Ecto neural progenitor cell (in vitro differentiated cells): ENCODE measurements around the gene E2F2.
"Not testable (repeated sequence)": the region's sequence is repeated elsewhere in the genome, so short reads cannot be mapped to it uniquely, and the experiment has no call there.

Experiments
- DNase-seq: peaks from one replicate; pipeline ENCODE4 v3.0.0-alpha.2; 2018; ENCODE audit warnings: low spot score

E2F2 gene

GRCh38 chr1:23524716-23525401 lies 6.2 kb downstream of the E2F2 start:
- no peak for DNase-seq

DNA sequence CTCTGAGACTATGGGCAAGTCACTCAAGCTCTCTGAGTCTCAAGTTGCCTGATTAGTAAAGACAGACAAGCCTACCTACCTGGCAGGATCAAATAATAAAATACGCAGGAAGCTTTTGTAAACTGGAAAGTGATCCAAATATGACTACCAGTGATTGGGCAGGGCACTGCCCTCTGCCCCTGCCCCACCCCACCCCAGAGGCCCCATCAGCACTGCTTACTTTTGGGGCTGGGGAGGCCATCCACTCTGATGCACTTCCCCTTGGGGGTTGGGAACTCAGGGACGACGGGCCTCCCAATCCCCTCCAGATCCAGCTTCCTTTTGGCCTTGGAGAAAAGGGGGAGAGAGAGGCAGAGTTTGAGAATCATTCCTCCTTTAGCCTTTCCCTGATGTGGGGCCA lies 6.9 kb downstream of the E2F2 start:
- DNase-seq = no peak

DNA sequence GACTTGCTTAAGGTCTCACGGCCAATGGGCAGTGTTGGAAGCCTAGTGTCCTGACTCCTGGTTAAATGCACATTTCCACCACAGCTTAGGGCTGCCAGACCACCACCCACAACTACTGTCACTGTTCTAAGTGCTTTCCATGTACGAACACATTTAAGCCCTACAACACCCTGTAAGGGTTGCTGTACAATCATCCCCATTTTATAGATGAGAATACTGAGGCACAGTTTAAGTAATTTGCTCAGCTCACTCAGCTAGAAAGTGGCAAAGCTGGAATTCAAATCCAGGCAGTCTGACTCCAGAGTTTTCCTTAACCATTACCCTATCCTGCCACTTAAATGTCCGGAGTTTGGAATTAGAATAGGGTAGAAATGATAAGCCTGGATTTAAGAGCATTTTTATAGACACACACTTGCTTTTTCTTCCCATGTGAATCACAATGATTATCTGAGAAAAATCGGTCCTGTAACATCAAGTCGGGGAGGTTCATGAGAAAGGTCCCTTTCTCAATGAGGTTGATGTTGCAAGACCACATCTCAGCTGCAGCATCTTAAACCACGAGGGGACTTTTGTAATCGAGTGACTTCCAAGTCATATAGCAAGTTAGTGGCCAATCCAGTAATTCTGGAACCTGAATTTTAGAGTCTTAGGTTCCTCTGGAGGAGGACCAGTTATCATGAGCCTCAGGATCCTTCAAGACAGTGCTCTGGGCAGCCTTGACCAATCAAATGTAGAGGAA lies 8.6 kb downstream of the E2F2 start:
- no peak for DNase-seq

DNA sequence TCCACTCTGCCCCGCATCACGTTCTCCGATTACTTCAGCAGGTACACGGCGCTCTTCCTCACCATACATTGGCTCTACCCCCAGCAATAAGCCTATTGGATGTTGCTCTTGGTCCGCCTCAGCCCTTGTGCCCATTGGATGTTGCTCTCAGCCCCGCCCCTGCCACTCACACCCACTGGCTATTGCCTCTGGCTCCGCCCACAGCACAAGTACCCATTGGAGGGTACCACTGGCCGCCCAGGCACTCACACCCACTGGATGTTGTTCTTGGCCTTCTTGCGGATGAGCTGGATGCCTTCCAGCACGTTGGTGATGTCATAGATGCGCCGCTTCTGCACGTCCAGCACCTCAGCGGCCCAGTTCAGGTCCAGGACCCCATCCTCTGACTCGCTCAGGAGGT lies 9.4 kb downstream of the E2F2 start:
- DNase-seq = no peak

DNA sequence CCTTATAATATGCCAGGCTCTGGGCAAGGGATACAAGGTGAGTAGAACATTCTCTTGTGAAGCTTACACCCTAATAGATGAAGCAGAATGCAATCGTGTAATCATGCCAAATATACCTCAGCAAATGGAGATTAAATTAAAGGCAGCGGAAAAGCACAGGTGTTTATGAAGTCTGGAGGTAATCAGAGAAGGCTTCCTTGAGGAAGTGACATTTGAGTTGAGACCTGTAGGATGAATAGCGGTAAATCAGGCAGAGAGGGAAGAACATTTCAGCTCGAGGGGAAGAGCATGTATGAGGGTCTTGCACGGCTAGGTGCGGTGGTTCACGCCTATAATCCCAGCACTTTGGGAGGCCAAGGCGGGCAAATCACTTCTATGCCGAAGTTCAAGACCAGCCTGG lies 13.5 kb downstream of the E2F2 start:
- DNase-seq = no peak

GRCh38 chr1:23515905-23516304 lies 15.1 kb downstream of the E2F2 start:
- DNase-seq = no peak

DNA sequence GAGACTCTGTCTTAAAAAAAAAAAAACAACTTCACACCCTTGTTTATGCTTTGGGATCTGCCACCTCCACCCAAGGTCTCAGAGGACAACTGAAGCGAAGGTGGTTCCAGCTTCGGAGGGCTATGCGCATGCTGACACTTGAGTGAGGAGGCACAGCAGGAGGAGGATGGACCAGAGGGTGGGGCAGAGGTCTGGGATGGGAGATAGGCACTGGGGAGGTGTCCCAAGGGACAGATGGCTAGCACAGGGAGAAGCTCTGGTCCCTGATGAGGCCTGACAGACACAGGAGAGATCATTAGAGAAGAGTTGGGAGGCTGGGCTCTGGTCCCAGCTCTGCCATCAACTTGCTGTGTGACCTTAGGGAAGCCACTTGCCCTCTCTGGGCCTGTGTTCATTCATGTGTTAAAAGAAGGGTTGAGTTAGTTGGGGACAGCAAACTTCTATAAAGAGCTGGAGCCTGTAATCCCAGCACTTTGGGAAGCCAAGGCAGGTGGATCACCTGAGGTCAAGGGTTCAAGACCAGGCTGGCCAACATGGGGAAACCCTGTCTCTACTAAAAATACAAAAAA lies 16.8 kb downstream of the E2F2 start:
- DNase-seq = no peak

DNA sequence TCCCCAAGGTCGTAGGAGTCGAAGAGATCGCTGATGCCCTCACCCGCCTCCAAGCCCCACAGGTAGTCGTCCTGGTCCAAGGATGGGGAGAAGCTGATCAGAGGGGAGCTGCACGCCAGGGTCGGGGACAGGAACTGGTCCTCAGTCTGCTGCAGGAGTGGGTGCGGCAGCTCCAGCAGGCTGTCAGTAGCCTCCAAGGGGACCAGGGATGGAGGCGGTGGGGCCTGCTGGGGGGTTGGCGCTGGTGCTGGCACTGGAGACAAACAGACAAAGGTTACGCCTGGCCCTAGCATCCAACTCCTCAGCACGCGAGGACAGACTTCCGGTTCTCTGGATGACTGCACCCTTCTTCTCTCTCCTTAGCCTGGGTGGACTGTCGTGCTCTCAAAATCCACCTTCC lies 21.1 kb downstream of the E2F2 start:
- no peak for DNase-seq

DNA sequence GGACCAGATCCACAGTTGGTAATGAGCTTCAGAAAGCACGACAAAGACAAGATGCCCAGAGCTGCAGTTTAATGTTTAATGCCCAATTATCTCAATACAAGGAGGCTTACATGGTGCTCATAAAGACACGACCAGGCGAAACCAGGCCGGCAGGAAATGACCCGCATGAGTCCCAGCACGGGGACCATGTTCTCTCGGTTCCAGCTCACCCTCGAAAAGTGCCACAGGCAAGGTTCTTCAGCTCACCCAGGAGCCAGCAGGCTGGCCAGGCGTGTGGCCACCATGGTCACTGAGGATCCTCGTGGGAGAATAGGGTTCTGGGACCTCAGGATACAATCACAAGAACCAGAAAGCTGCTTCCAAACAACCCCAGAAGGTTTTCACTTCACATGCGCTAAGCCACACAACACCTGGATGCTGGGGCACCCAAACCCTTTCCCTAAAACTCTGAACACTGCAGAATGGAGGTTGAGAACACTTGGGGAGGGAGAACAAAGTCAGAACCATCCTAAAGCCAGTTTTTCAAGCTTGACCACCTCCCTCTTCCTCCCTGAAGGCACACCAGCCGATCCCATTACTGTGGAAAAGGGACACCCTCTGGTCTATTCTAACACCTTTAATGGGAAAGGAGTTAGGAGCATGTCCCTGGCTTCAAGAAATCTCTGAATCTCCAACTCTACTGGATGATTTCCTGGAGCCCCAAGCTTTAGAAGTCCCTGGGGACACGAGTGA lies 24.5 kb downstream of the E2F2 start:
- DNase-seq = no peak

- no peak for DNase-seq
These were observed 25.2 kb downstream of the E2F2 start for GRCh38 chr1:23505851-23506250.

- DNase-seq = not testable (repeated sequence)
These were observed 26.9 kb downstream of the E2F2 start for GRCh38 chr1:23504156-23504555.

- no peak for DNase-seq
These were observed 28.1 kb downstream of the E2F2 start for GRCh38 chr1:23502951-23503350.

- no peak for DNase-seq
These were observed 30.6 kb downstream of the E2F2 start for GRCh38 chr1:23500466-23500865.

- no peak for DNase-seq
These were observed 33.1 kb downstream of the E2F2 start for GRCh38 chr1:23497777-23498439.

DNA sequence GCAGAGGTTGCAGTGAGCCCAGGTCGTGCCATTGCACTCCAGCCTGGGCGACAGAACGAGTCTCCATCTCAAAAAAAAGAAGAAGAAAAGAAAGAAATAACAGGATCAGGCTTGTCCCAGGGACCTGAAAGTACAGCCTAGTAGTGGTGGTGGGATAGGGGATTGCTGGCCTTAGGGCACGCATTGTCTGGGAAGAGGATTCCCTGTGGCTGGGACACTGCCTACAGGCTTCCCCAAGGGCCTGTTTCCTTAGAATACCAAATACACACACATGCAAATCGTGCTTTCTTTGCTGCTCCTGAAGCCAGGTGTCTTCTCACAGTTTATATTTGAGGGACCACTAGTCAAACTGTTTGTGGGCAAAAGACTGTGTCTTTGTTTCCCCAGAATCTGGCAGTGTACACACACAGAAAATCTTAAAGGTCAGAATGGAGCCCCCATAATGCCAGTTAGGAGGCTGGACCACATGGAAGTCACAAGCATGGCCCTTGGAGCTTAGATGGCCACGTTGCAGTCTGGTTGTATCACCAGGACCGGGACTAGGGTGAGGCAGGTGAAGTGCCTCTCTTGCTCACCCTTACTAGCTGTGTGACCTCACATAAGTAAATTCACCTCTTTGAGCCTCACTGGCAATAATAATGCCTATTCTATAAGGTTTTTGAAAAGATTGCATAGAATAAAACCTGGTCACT lies 34.4 kb downstream of the E2F2 start:
- no peak for DNase-seq

GRCh38 chr1:23494836-23495235 lies 36.2 kb downstream of the E2F2 start:
- DNase-seq = not testable (repeated sequence)

DNA sequence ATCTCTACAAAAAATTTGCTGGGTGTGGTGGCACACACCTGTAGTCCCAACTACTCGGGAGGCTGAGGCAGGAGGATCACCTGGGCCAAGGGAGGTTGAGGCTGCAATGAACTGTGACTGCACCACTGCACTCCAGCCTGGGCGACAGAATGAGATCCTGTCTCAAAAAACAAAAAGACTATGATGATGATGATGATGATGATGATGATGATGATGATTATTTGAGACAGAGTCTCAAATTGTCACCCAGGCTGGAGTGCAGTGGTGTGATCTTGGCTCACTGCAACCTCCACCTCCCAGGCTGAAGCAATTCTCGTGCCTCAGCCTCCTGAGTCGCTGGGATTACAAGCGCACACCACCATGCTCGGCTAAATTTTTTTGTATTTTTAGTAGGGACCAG lies 38.3 kb downstream of the E2F2 start:
- not testable (repeated sequence) for DNase-seq

GRCh38 chr1:23492132-23492720 lies 38.8 kb downstream of the E2F2 start:
- DNase-seq = no peak

DNA sequence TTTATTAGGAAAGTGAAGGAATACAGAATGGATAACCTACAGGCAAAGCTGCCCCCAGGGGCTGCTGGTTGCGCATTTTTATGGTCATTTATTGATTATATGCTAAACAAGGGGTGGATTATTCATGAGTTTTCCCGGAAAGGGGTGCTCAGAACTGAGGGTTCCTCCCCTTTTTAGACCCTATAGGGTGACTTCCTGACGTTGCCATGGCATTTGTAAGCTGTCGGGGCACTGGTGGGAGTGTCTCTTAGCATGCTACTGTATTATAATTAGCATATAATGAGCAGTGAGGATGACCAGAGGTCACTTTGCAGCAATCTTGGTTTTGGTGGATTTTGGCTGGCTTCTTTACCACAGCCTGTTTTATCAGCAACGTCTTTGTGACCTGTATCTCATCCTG lies 41.2 kb downstream of the E2F2 start:
- no peak for DNase-seq

- DNase-seq = no peak
These were observed 46.1 kb downstream of the E2F2 start for GRCh38 chr1:23485002-23485332.

DNA sequence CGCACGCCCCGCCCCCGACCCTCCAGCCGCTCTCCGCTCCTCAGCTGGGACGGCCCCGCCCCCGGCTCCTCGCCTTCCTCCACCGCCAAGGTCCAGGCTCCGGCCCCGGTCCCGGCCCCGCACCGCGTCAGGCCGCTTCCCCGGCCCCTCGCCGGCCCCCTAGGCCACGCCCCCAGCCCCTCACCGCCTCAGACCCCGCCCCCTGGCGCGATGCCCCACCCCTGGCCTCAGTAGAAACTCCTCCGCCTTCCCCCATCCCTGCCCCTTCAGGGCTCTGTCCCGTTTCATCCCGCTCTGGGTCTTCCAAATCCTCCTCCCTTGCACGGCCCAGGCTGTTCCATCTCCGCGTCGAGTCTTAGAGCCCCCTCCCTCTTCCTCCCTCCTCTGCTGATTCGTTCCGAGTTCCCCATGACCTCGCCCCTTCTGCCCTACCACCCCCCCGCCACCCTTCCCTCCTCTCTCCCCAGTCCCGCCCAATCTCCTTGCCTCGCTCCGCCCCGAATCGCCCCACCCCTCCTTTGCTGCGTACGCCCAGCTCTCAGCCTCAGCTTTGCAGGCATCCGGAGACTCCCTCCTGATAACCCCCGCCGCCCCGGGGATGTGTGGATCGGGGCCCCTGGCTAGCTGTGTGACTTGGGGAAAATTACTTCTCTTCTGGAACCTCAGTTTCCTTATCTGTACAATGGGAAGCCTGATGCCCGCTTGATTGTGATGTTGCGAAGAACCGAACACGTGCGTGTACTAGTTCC lies 46.6 kb downstream of the E2F2 start:
- peak; percentile 97 for DNase-seq
